Transverse colon (tissue), 4 donors: ENCODE measurements around the gene PRKACG. TPM values are rescaled to one million over a fixed set of nuclear protein-coding genes. Genes with fewer than 3 reads are reported as not detected.

Source experiments
- DNase-seq: peaks from one replicate; pipeline ENCODE4 v3.0.0-alpha.2; 2019
- H3K27ac ChIP-seq, 4 donors: fragments of 200-600 bp; sonication (generic); 2 replicates each; pipeline ENCODE4 v1.5.1; 2016 to 2018; ENCODE audit warnings: inconsistent platforms in 4 of 4
- H3K27me3 ChIP-seq: fragments of 200-600 bp; sonication (generic); 2 replicates; pipeline ENCODE4 v1.5.1; 2017; ENCODE audit warnings: inconsistent platforms
- H3K36me3 ChIP-seq, 4 donors: fragments of 200-600 bp; sonication (generic); 2 replicates each; pipeline ENCODE4 v1.5.1; 2017 to 2019; ENCODE audit warnings: inconsistent platforms in 4 of 4
- H3K4me1 ChIP-seq, 4 donors: fragments of 200-600 bp; sonication (generic); 2 replicates each; pipeline ENCODE4 v1.5.1; 2017 to 2020; ENCODE audit warnings: inconsistent platforms in 4 of 4
- H3K4me3 ChIP-seq, 4 donors: fragments of 200-600 bp; sonication (generic); 1 replicate in 1 of 4; 2 replicates in 3 of 4; pipeline versions ENCODE4 v1.5.1 to v1.6.1; 2017 to 2019; ENCODE audit warnings: inconsistent platforms in 4 of 4
- H3K9me3 ChIP-seq, 2 donors: fragments of 200-600 bp; sonication (generic); 2 replicates each; pipeline ENCODE4 v1.5.1; 2017 to 2019; ENCODE audit warnings: inconsistent platforms in 2 of 2
- EP300 ChIP-seq: sonication (generic); formaldehyde crosslinking; IDR thresholded peaks from one replicate; pipeline ENCODE4 v1.6.1; 2017; ENCODE audit warnings: antibody characterized with exemption, low read depth
- POLR2A ChIP-seq: fragments of 450-650 bp; IDR thresholded peaks from one replicate; pipeline ENCODE4 v1.6.1; 2016; ENCODE audit warnings: antibody characterized with exemption, mild to moderate bottlenecking, moderate library complexity
- POLR2AphosphoS5 ChIP-seq, 3 donors: sonication (generic); formaldehyde crosslinking; IDR thresholded peaks; one replicate each; pipeline ENCODE4 v1.6.1; 2016; ENCODE audit warnings: antibody characterized with exemption in 3 of 3
- WGBS, 2 donors: methylation state at CpG; one replicate each; pipeline ENCODE4 v1.1.5; 2018; ENCODE audit warnings: low coverage in 1 of 2; 5-methylcytosine and 5-hydroxymethylcytosine counted together
- in situ Hi-C, 4 donors: fragments of 200-750 bp; cut with MboI; loops; one replicate each; pipeline versions ENCODE4 v1.15.0 to v1.15.1; 2017; ENCODE audit warnings: low sequenced_read_pairs in 3 of 4, low pct_ligation_motif_present in 1 of 4, low pct_unique_long_range_greater_than_20kb in 1 of 4
- intact Hi-C: fragments of 100-400 bp; cut with DNase I; formaldehyde crosslinking; loops from one replicate; pipeline ENCODE4 v1.15.1; 2023; ENCODE audit warnings: low total_unique reads
- total RNA-seq, 4 donors: library from RNA; depleted of rRNA; stranded (reverse); fragments of >200 nt; gene quantifications; one replicate each; pipeline ENCODE4 v1.1.0, GENCODE V29; 2016
- TF ChIP-seq, protein P1 (sequence below), 5 experiments: fragments of 200-600 bp in 3 of 5; fragments of 450-650 bp in 2 of 5; sonication (generic) in 3 of 5; IDR thresholded peaks; 1 replicate in 2 of 5; 2 replicates in 3 of 5; pipeline ENCODE4 v1.5.1; 2016 to 2017; ENCODE audit warnings: antibody characterized with exemption in 5 of 5, inconsistent platforms in 3 of 5, mild to moderate bottlenecking in 2 of 5, moderate library complexity in 1 of 5

The PRKACG gene
- total RNA-seq, 4 donors from 2014 or later = not detected

DNA sequence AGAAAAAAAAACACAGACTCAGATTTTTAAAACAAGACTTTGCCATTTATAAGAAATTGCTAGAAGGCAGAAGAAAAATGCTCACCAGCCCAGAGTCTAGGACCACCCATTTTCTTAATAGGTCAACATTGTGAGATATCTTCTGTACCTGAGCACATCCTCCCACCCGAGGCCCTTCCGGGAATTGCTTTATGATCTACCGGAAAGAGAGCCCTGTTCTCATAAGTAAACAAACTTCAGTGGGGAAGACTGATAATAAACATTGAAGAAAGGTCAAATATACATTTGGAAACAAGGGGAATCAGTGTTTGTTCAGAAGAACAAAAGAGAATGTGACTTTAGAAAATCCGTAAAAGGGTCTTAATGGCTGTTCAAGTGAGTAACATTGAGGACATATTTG lies 44.4 kb downstream of the PRKACG start:
- DNase-seq = peak; percentile 36
- WGBS, 2 donors = 35 to 40% methylated on average over 3 to 4 of the region's 4 CpGs
- Histone ChIP-seq H3K9me3 (no peaks in the 10 kb centered on the region), H3K36me3 (no peaks in the 10 kb centered on the region), H3K27ac (peak overlapping the region; percentile 54 to 79 (median 66)), H3K27me3 (no peaks in the 10 kb centered on the region), H3K4me3 (no peak overlapping the region), H3K4me1 (peaks cover 10 to 30% (median 21%) of the 10 kb centered on the region in 4 donors)
- in situ Hi-C loops (no loop called here), intact Hi-C loops (no loop called here)
- no peak for TF ChIP-seq POLR2A
- TF ChIP-seq POLR2AphosphoS5 (IDR thresholded peaks at IDR 0.05) = no peak
- TF ChIP-seq EP300 = no peak
- TF ChIP-seq, protein P1, sequence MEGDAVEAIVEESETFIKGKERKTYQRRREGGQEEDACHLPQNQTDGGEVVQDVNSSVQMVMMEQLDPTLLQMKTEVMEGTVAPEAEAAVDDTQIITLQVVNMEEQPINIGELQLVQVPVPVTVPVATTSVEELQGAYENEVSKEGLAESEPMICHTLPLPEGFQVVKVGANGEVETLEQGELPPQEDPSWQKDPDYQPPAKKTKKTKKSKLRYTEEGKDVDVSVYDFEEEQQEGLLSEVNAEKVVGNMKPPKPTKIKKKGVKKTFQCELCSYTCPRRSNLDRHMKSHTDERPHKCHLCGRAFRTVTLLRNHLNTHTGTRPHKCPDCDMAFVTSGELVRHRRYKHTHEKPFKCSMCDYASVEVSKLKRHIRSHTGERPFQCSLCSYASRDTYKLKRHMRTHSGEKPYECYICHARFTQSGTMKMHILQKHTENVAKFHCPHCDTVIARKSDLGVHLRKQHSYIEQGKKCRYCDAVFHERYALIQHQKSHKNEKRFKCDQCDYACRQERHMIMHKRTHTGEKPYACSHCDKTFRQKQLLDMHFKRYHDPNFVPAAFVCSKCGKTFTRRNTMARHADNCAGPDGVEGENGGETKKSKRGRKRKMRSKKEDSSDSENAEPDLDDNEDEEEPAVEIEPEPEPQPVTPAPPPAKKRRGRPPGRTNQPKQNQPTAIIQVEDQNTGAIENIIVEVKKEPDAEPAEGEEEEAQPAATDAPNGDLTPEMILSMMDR (IDR thresholded peaks at IDR 0.05) = no peak

DNA sequence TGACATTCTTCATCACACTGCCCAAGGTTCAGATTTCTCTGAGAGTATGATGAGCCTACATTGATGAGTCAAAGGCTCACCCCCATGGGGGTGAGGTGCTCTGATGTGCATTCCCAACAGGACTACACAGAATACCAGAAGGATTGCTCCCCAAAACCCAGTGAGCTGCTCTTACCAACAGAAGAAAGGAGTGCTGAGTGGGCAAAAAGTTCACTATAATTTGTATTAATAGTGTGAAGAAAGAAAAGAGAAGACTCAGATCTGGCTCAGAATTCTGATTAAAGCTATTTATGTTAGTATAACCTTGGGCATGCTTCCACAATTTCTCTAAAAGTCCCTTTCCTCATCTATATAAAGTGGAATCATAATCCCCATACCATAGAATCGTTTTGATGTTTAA lies 46.1 kb downstream of the PRKACG start:
- no peak overlapping the region for H3K27ac ChIP-seq
- in situ Hi-C loops (no loop called here), intact Hi-C loops (no loop called here)
- 63 to 83% methylated on average over 1 of the region's 1 CpG for WGBS, 2 donors
- no peak for DNase-seq
- no peak overlapping the region for H3K4me3 ChIP-seq
- H3K9me3 ChIP-seq = no peaks in the 10 kb centered on the region
- peaks cover 14 to 40% (median 29%) of the 10 kb centered on the region in 4 donors for H3K4me1 ChIP-seq
- TF ChIP-seq POLR2A = no peak
- H3K27me3 ChIP-seq = no peaks in the 10 kb centered on the region
- no peaks in the 10 kb centered on the region for H3K36me3 ChIP-seq

- 87 to 100% methylated on average over 1 of the region's 1 CpG for WGBS, 2 donors
Observed at GRCh38 chr9:68966496-68966944, 47.4 kb downstream of the PRKACG start.

GRCh38 chr9:68964765-68965164 lies 49.1 kb downstream of the PRKACG start:
- intact Hi-C loops (no loop called here), in situ Hi-C loops (no loop called here)
- DNase-seq = no peak
- H3K27me3 ChIP-seq = no peaks in the 10 kb centered on the region
- peak overlapping the region; percentile 73 to 83 (median 78) for H3K27ac ChIP-seq
- no peaks in the 10 kb centered on the region for H3K9me3 ChIP-seq
- no peak overlapping the region for H3K4me3 ChIP-seq
- no peaks in the 10 kb centered on the region for H3K36me3 ChIP-seq
- 50 to 58% methylated on average over 3 of the region's 3 CpGs for WGBS, 2 donors
- H3K4me1 ChIP-seq = peaks cover 14 to 42% (median 25%) of the 10 kb centered on the region in 4 donors
- TF ChIP-seq EP300 (no peak), POLR2AphosphoS5 (IDR thresholded peaks at IDR 0.05) (no peak), POLR2A (no peak)
- TF ChIP-seq, protein P1 (IDR thresholded peaks at IDR 0.05) = no peak

More at GRCh38 chr9:68966496-68966944, 47.4 kb downstream of the PRKACG start:
- TF ChIP-seq EP300 = no peak
- TF ChIP-seq POLR2A = no peak
- no peak for TF ChIP-seq POLR2AphosphoS5 (IDR thresholded peaks at IDR 0.05)
- TF ChIP-seq, protein P1 (IDR thresholded peaks at IDR 0.05) = no peak
- Histone ChIP-seq H3K4me1 (peaks cover 14 to 51% (median 29%) of the 10 kb centered on the region in 4 donors), H3K4me3 (no peak overlapping the region), H3K27ac (no peak overlapping the region), H3K9me3 (no peaks in the 10 kb centered on the region), H3K36me3 (no peaks in the 10 kb centered on the region), H3K27me3 (no peaks in the 10 kb centered on the region)
- DNase-seq = no peak
- intact Hi-C loops (no loop called here), in situ Hi-C loops (no loop called here)

DNA sequence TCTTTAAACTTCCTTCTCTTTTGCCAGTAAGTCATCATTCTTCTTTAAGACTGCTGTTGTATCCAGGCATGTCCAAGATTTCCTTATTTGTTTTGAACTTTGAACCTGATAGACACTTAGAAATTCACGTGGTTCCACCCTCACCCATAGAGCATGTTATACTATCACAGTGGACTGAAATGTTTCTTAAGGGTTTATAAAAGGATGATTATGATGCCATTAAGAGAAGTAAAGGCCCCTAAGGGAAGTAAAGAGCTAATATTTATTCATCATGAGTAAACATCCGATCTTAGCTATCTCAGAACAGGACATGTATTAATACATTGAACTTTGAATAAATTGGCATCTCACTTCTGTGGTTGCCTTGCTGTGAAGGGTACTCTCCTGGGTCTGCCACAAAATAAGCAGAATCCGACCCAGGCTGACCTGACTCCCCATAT lies 49.8 kb downstream of the PRKACG start:
- Histone ChIP-seq H3K9me3 (no peaks in the 10 kb centered on the region), H3K27me3 (no peaks in the 10 kb centered on the region), H3K36me3 (no peaks in the 10 kb centered on the region), H3K27ac (peak overlapping the region; percentile 73 to 83 (median 78)), H3K4me1 (peaks cover 11 to 37% (median 21%) of the 10 kb centered on the region in 4 donors), H3K4me3 (no peak overlapping the region)
- DNase-seq = no peak
- TF ChIP-seq POLR2A = no peak
- TF ChIP-seq, protein P1 (IDR thresholded peaks at IDR 0.05) = no peak
- TF ChIP-seq EP300 = no peak
- peak in 2 of 3 donors; percentile 22 to 49 for TF ChIP-seq POLR2AphosphoS5 (IDR thresholded peaks at IDR 0.05)
- 23 to 44% methylated on average over 2 to 3 of the region's 3 CpGs for WGBS, 2 donors
- in situ Hi-C loops (no loop called here), intact Hi-C loops (no loop called here)
